Measurements from ENCODE around the gene CCDC106.

The CCDC106 gene

DNA sequence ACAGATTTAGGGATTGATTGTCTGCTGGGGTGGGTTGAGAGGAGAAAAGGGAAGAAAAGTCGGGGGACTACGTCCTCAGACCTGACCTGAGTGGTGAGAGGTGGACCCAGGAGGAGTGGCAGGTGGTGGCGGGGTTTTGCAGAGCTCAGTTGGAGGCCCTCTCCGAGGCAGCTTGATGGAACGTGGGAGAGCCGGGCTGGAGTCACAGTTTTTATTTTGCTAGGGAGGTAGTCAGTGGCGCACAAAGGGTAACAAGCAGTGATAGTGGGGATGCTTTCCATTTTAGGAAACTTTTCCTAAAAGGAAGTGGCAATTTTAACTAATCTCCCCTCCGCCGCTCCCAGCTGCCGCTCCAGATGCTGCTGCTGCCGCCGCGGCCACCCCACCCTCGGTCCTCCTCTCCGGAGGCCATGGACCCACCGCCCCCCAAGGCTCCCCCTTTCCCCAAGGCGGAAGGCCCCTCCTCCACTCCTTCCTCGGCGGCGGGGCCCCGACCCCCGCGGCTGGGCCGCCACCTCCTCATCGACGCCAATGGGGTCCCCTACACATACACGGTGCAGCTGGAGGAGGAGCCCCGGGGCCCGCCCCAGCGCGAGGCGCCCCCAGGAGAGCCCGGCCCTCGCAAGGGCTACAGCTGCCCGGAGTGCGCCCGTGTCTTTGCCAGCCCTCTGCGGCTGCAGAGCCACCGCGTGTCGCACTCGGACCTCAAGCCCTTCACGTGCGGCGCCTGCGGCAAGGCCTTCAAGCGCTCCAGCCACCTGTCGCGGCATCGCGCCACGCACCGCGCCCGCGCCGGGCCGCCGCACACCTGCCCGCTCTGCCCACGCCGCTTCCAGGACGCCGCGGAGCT, 5.6 kb upstream of the CCDC106 start:
- TF ChIP-seq, protein P1, sequence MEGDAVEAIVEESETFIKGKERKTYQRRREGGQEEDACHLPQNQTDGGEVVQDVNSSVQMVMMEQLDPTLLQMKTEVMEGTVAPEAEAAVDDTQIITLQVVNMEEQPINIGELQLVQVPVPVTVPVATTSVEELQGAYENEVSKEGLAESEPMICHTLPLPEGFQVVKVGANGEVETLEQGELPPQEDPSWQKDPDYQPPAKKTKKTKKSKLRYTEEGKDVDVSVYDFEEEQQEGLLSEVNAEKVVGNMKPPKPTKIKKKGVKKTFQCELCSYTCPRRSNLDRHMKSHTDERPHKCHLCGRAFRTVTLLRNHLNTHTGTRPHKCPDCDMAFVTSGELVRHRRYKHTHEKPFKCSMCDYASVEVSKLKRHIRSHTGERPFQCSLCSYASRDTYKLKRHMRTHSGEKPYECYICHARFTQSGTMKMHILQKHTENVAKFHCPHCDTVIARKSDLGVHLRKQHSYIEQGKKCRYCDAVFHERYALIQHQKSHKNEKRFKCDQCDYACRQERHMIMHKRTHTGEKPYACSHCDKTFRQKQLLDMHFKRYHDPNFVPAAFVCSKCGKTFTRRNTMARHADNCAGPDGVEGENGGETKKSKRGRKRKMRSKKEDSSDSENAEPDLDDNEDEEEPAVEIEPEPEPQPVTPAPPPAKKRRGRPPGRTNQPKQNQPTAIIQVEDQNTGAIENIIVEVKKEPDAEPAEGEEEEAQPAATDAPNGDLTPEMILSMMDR (conservative IDR thresholded peaks at IDR 0.05), result no peak
- TF ChIP-seq ZFX (IDR thresholded peaks at IDR 0.05), result peak; percentile 76
- peak overlapping the region; percentile 93 for H3K27ac ChIP-seq

DNA sequence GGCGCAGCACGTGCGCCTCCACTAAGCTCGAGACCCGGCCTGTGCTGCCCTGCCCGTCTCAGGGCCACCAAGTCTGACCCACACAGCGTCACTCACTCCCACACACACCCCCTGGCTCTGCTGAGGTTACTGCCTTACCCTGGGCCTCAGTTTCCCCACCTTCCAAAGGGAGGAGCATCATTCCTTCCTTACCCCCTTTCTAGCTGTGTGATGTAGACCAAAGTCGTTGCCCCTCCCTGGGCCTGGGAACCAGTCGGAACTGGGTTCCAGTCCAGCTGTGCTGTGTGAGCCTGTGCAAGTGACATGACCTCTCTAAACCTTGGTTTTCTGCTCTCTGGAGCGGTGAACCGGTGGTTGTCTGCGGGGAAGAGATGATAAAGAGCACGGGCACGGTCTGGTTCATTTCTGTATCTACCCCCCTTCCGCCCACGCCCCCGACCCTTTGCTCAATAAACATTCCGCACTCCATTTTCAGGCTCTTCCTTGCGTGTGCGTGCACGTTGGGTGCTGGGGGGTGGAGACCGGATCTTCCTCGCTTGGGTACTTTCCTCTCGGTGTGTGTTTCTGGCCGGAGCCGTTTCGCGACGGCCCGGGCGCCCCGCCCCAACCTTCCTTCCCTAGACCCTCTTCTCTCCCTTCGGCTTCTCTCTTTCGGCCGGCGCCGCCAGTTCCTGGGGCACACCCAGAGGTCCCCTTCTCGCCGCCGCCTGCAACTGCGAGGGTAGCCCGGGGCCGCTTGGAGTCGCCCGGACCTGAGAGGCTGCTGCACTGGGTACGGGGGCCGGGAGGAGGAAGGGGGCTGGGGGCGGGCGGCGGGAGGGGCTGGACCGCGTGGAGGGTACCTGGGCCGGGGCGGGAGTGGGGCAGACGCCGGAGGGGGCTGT, 4.8 kb upstream of the CCDC106 start, which contains the start of gene ZNF581:
Gene ZNF581 (plus strand): TSS at position 647 of the 884 bp plus-strand sequence. CDS start 923 bp downstream, outside the sequence.
- TF ChIP-seq, protein P1 (conservative IDR thresholded peaks at IDR 0.05), result no peak
- no peak; the same call in 1 of the 2 replicates for TF ChIP-seq ZFX (IDR thresholded peaks at IDR 0.05)
- H3K27ac ChIP-seq, result peak within 1 kb of the TSS; percentile 93

GRCh38 chr19:55643887-55644176, 4.2 kb upstream of the CCDC106 start:
- H3K27ac ChIP-seq, result peak overlapping the region; percentile 93
- no peak for TF ChIP-seq ZFX (IDR thresholded peaks at IDR 0.05)
- TF ChIP-seq, protein P1 (conservative IDR thresholded peaks at IDR 0.05), result no peak

- TF ChIP-seq, protein P1 (conservative IDR thresholded peaks at IDR 0.05), result no peak
- no peak for TF ChIP-seq ZFX (IDR thresholded peaks at IDR 0.05)
- H3K27ac ChIP-seq, result peak overlapping the region; percentile 93
These were observed 3.7 kb upstream of the CCDC106 start for GRCh38 chr19:55644191-55644833.

GRCh38 chr19:55644842-55645511, 3.0 kb upstream of the CCDC106 start:
- TF ChIP-seq ZFX (IDR thresholded peaks at IDR 0.05), result no peak
- TF ChIP-seq, protein P1 (conservative IDR thresholded peaks at IDR 0.05), result no peak
- H3K27ac ChIP-seq, result no peak overlapping the region; the same call in 1 of the 2 replicates

DNA sequence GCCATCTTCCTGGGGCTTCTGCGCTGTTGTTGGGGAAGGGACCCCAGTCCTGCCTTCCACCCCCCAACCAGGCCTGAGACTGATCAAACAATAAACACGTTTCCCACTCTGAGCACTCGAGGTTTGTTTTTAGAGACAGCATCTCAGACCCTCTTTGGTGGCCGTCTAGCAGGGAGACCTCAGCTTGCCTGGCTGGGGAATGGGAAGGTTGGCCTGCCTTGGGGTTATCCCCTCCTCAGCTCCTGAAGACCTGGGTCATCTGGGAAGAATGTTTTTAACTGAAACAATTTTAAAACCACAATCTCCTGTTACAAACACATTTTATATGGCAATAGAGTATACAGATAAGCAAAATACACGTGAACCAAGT, 2.5 kb upstream of the CCDC106 start:
- H3K27ac ChIP-seq, result no peak overlapping the region
- TF ChIP-seq ZFX (IDR thresholded peaks at IDR 0.05), result no peak
- TF ChIP-seq, protein P1 (conservative IDR thresholded peaks at IDR 0.05), result no peak

All from C4-2B (cell line).